OCI-LY7 (cell line): ENCODE data around the gene ADM2. TPM values are rescaled to one million over a fixed set of nuclear protein-coding genes. Genes with fewer than 3 reads are reported as not detected.

Source experiments
- BruUV-seq: library from RNA; stranded (reverse); fragments of 400-500 nt; replicated peaks from 2 replicates; lab custom pipeline; 2021; lab: Mats Ljungman, UMichigan
- CTCF ChIA-PET: fragments of 300-600 bp; sonication (Branson Sonifier 250); formaldehyde crosslinking; loops from one replicate; lab custom pipeline; 2022; ENCODE audit warnings: antibody characterized with exemption; ENCODE audit not compliant: unreplicated experiment; lab: Charles Lee
- POLR2A ChIA-PET: fragments of 300-600 bp; sonication (Branson Sonifier 250); formaldehyde crosslinking; loops from one replicate; lab custom pipeline; 2022; ENCODE audit warnings: antibody characterized with exemption; lab: Charles Lee
- DNase-seq: peaks from one replicate; pipeline ENCODE4 v3.0.0-alpha.2; 2015; ENCODE audit warnings: low spot score
- H2AFZ ChIP-seq: fragments of 200-600 bp; sonication (generic), shearing (Covaris generic); 2 replicates; pipeline ENCODE4 v1.6.1; 2014; ENCODE audit warnings: mild to moderate bottlenecking, antibody characterized with exemption, low read length, moderate library complexity
- H3K27ac ChIP-seq: fragments of 200-600 bp; sonication (generic); 2 replicates; pipeline ENCODE4 v1.5.1; 2014; ENCODE audit warnings: mixed run types, low read depth, mild to moderate bottlenecking, moderate library complexity, low read length, inconsistent platforms; ENCODE audit not compliant: poor library complexity, severe bottlenecking
- H3K36me3 ChIP-seq: fragments of 200-600 bp; sonication (generic); 2 replicates; pipeline ENCODE4 v1.6.1; 2014; ENCODE audit warnings: mild to moderate bottlenecking, antibody characterized with exemption, low read length, moderate library complexity, mixed read lengths; ENCODE audit not compliant: insufficient read depth
- H3K4me1 ChIP-seq: fragments of 200-600 bp; sonication (generic); 2 replicates; pipeline ENCODE4 v1.5.1; 2014; ENCODE audit warnings: mild to moderate bottlenecking, low read length; ENCODE audit not compliant: insufficient read depth, poor library complexity, severe bottlenecking
- H3K4me2 ChIP-seq: fragments of 200-600 bp; sonication (generic); 2 replicates; pipeline ENCODE4 v1.6.1; 2014; ENCODE audit warnings: mild to moderate bottlenecking, low read length
- H3K4me3 ChIP-seq: fragments of 200-600 bp; sonication (generic); 2 replicates; pipeline ENCODE4 v1.5.1; 2014; ENCODE audit warnings: mild to moderate bottlenecking, low read depth, low read length; ENCODE audit not compliant: poor library complexity, severe bottlenecking
- H3K79me2 ChIP-seq: fragments of 200-600 bp; sonication (generic); 2 replicates; pipeline ENCODE4 v1.6.1; 2016; ENCODE audit warnings: low read depth, mild to moderate bottlenecking, low read length, moderate library complexity, mixed read lengths; ENCODE audit not compliant: insufficient read depth
- H3K9me2 ChIP-seq: fragments of 200-600 bp; sonication (generic); 2 replicates; pipeline ENCODE4 v1.6.1; 2016; ENCODE audit warnings: mild to moderate bottlenecking, low read length, mixed read lengths; ENCODE audit not compliant: insufficient read depth
- H3K9me3 ChIP-seq: fragments of 200-600 bp; sonication (generic); 2 replicates; pipeline ENCODE4 v1.6.1; 2014; ENCODE audit warnings: mild to moderate bottlenecking, mixed run types, low read length, mixed read lengths
- H4K20me1 ChIP-seq: fragments of 200-600 bp; sonication (generic); 2 replicates; pipeline ENCODE4 v1.6.1; 2014; ENCODE audit warnings: mild to moderate bottlenecking, antibody characterized with exemption, low read length, moderate library complexity, mixed read lengths; ENCODE audit not compliant: insufficient read depth
- CTCF ChIP-seq: fragments of 200-600 bp; sonication (generic); conservative IDR thresholded peaks from 2 replicates; pipeline ENCODE4 v1.5.1; 2014; ENCODE audit warnings: mild to moderate bottlenecking, antibody characterized with exemption, low read length, moderate library complexity, mixed read lengths
- EZH2phosphoT487 ChIP-seq: fragments of 200-600 bp; sonication (generic); IDR thresholded peaks from 2 replicates; pipeline ENCODE4 v1.6.1; 2018; ENCODE audit warnings: low read depth, borderline replicate concordance, mild to moderate bottlenecking, mixed run types, antibody characterized with exemption, low read length, moderate library complexity, mixed read lengths
- intact Hi-C: fragments of 100-400 bp; cut with micrococcal nuclease; formaldehyde crosslinking; loops from one replicate; pipeline ENCODE4 v1.10.0; 2022; ENCODE audit not compliant: unreplicated experiment
- total RNA-seq, 2 experiments: library from RNA; depleted of rRNA in 1 of 2; stranded (reverse); fragments of >200 nt in 1 of 2; shearing (Covaris generic) in 1 of 2; gene quantifications; 2 replicates each; pipeline ENCODE4 v1.2.3, GENCODE V29; 2014 to 2022

ADM2 gene
- total RNA-seq, 2 experiments from 2014 or later, result 4.3 to 7.9 TPM

GRCh38 chr22:50524676-50525103 lies 43.3 kb downstream of the ADM2 start:
- peaks cover 4% of the 10 kb centered on the region; the same call in 1 of the 2 replicates for H3K79me2 ChIP-seq
- H4K20me1 ChIP-seq, result no peaks in the 10 kb centered on the region
- ChIA-PET POLR2A (interaction anchor here (0.6 to 3.3 kb wide), 7 partner anchors 9 to 127 kb away, joined by 3 to 33 read pairs (median 4); partner anchors contain the start of genes LMF2 and NCAPH2), CTCF (interaction anchor here (1.0 to 1.6 kb wide), 2 partner anchors 54 to 272 kb away, joined by 3 to 6 read pairs; no protein-coding TSS in a partner anchor)
- no peaks in the 10 kb centered on the region for H3K9me3 ChIP-seq
- H3K36me3 ChIP-seq, result peaks cover 54% of the 10 kb centered on the region
- H3K27ac ChIP-seq, result peak overlapping the region; percentile 92
- BruUV-seq, result no TSS peak
- H3K4me3 ChIP-seq, result peak overlapping the region; percentile 77
- TF ChIP-seq EZH2phosphoT487 (no peak), CTCF (no peak)
- intact Hi-C loops, result loop anchor here (1.0 to 5.0 kb wide), 3 partner anchors 16 to 282 kb away; partner anchors contain the start of gene NCAPH2
- H3K9me2 ChIP-seq, result no peaks in the 10 kb centered on the region
- H3K4me2 ChIP-seq, result peak overlapping the region; percentile 93
- no peak overlapping the region for H2AFZ ChIP-seq
- peaks cover 18% of the 10 kb centered on the region for H3K4me1 ChIP-seq
- peak; percentile 27 for DNase-seq

- Histone ChIP-seq H3K4me3 (peak within 1 kb of the TSS; percentile 77), H3K4me1 (peaks cover 22% of the 10 kb centered on the region), H4K20me1 (no peaks in the 10 kb centered on the region), H2AFZ (peak within 1 kb of the TSS; percentile 31; the same call in 1 of the 2 replicates), H3K27ac (peak within 1 kb of the TSS; percentile 92), H3K9me3 (no peaks in the 10 kb centered on the region), H3K4me2 (peak within 1 kb of the TSS; percentile 93), H3K9me2 (no peaks in the 10 kb centered on the region), H3K79me2 (peaks cover 4% of the 10 kb centered on the region; the same call in 1 of the 2 replicates), H3K36me3 (peaks cover 48% of the 10 kb centered on the region)
- ChIA-PET POLR2A (interaction anchor here (0.6 to 3.3 kb wide), 11 partner anchors 10 to 283 kb away, joined by 3 to 33 read pairs (median 4); partner anchors contain the start of genes LMF2 and NCAPH2), CTCF (interaction anchor here (0.5 to 1.6 kb wide), 9 partner anchors 13 to 273 kb away, joined by 3 to 9 read pairs (median 5); partner anchors contain the start of genes LMF2 and NCAPH2)
- TF ChIP-seq CTCF (peak; percentile 56; the same call in 1 of the 2 replicates), EZH2phosphoT487 (no peak)
- BruUV-seq, result no TSS peak
- peak; percentile 99 for DNase-seq
- intact Hi-C loops, result loop anchor here (1.0 to 5.0 kb wide), 3 partner anchors 17 to 283 kb away; partner anchors contain the start of gene NCAPH2
These were observed 43.9 kb downstream of the ADM2 start, which contains the start of gene SCO2 for GRCh38 chr22:50525104-50525857. Gene SCO2 (minus strand): TSS chr22:50525598. CDS start chr22:50524411, 1,187 bp downstream.
